ENCODE measurements around the gene ADPRH. TPM values are rescaled to one million over a fixed set of nuclear protein-coding genes. Genes with fewer than 3 reads are reported as not detected.
"Not testable (repeated sequence)": the region's sequence is repeated elsewhere in the genome, so short reads cannot be mapped to it uniquely, and the experiment has no call there.

ADPRH gene
- 16.1 TPM for total RNA-seq
- long read RNA-seq, transcript ADPRH-205 (4 exons, 1,501 nt), result major isoform, 24 of 46 reads
- long read RNA-seq, transcript ADPRH-201 (5 exons, 3,439 nt), result minor isoform, 12 of 46 reads
- long read RNA-seq, partial matches to known transcripts, result 3 of 46 reads
- long read RNA-seq, other reads (novel, unspliced or antisense), result 6 of 46 reads

GRCh38 chr3:119579366-119580066 is at the start of gene ADPRH:
TSS of gene ADPRH (plus strand) at chr3:119579492. CDS start at chr3:119582170, 2,678 bp downstream.
- DNase-seq (ENCODE audit: low spot score), result peak; percentile 95

DNA sequence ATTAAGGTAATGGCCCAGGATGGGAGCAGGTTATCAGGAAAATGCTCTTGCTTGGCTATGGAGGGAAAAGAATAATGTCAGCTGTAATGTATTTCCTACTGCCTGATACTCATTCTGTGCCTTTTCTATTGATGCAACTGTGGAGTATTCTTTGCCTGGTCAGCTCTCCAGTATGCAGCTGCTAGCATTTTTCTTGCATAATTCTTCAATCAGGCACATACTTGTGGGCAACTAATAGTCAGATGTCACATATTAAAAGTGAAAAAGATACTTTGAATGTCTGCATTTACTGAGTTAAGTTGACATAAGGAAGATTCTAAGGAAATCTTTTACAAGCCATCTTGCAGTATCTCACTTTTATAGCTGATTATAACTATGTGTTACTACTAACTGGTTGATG is 49.4 kb upstream of the ADPRH start:
- no peak for DNase-seq (ENCODE audit: low spot score)

DNA sequence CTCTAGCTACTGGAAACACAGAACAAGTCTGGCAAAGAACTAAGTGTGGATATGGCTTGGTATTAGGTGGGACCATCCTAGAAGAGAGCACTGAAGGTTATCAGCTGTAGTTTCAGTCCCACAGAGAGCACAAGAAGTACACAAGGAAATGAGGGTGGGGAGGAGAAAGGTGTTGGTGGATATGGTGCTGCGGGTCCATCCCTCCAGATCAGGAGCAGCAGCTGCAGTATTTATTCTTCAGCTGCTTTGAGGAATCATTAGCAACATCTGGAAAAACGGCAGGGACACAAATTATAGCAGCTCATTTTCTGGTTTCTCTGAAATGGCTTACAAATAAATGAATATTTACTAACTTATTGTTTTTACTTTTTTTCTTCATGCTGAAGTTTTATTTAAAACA is 48.8 kb upstream of the ADPRH start:
- DNase-seq (ENCODE audit: low spot score), result no peak

DNA sequence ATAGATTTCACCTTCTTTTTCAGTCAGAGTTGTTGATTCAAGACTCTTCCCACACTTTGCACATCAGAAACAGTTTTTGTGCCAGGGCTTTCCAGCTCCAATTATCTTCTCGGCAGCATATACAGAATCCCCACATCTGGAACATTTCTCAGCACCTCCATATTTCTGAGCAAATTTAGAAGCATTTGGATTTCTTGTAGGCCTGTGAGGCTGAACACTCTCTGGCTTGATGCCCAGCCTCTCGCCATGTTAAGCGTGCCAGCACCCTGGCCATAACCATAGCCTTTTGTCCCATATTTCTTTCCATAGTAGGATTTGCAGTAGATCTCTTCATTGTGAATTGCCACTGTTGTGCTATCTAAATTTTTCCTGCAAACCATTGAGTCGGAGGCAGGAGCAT is 48.1 kb upstream of the ADPRH start:
- DNase-seq (ENCODE audit: low spot score), result no peak

DNA sequence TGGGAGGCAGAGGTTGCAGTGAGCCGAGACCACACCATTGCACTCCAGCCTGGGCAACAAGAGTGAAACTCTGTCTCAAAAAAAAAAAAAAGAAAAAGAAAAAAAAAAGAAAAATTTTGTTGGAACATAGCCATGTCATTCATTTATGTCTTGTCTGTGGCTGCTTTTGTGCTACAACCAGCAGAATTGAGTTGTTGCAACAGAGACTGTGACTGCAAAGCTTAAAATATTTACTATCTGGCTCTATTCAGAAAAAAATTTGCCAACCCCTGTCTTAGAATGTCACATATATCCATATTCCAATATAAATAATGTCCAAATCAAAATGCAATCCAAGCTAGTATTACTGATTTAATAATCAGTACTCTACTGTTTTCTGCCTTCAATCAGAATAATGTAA is 45.0 kb upstream of the ADPRH start:
- DNase-seq (ENCODE audit: low spot score), result no peak

DNA sequence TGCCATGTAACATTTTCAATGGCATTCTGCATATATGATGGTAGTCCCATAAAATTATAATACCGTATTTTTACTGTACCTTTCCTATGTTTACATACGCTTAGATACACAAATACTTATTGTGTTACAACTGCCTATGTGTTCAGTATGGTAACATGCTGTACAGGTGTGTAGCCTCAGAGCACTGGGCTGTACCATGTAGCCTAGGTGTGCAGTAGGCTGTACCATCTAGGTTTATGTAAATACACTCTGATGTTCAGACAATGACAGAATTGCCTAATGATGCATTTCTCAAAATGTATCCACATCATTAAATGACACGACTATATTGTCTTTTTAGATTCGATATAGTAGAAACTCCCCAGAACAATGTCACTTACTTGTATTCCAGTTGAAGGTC is 42.5 kb upstream of the ADPRH start:
- no peak for DNase-seq (ENCODE audit: low spot score)

DNA sequence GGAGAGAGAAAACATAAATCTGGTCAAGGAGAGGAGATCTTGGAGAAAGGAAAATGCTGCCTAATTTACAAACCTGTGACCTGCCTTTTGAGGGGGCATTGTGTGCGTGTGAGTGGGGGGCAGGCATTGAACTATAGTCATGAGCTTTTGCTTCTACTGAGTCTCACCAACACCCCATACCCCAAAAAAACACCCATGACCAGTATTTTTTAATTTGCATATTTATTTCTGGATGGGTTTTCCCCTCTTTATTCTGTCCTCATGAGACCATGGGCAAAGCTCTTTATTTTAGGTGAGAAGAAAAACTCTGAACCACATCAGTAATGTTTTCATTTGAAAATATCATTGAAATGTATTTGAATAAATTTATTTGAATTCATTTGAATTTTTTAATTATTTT is 40.5 kb upstream of the ADPRH start:
- no peak for DNase-seq (ENCODE audit: low spot score)

DNA sequence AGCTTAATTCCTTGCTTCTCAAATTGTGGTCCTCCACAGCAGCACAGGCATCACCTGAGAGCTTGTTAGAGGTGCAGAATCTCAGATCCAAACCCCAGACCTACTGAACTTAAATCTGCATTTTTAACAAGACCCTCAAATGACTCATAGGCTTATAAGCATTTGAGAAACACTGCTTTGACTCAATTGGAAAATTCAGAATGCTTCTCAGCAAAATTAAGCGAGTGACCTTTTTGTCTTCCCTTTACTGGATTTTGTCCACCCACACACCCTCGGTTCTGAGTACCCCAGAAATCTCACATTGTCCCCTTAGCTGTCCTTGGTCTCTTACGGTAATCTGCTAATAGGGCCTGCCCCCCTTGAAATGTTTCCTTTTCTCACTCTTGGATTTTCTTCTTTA is 37.7 kb upstream of the ADPRH start:
- DNase-seq (ENCODE audit: low spot score), result no peak

DNA sequence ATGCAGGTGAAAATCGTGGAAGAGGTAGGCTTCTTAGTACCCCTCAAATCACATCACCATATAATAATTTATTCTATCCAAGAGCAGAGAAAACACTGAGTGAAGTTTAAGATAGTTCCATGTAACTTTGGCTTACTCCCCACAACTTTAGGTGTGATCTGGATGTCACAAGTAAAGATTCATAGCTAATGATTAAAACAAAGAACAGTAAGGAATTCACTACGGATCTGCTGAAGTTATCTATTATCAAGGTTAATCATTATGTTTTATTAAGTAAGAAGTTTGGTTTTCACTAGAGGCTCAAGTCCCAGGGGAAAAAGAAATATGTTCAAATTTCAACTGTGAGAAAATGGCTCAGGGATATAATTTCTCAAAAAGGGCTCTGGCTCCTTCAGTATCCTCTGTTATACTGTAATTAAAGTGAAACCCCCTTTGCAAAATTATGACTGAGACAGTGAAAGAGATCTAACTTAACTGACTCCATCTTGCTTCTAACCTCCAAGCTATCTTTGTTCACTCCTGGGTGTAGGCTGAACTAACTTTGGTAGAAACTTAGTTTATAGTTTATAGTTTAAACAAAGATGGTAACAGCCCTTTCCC is 37.0 kb upstream of the ADPRH start:
- DNase-seq (ENCODE audit: low spot score), result no peak

DNA sequence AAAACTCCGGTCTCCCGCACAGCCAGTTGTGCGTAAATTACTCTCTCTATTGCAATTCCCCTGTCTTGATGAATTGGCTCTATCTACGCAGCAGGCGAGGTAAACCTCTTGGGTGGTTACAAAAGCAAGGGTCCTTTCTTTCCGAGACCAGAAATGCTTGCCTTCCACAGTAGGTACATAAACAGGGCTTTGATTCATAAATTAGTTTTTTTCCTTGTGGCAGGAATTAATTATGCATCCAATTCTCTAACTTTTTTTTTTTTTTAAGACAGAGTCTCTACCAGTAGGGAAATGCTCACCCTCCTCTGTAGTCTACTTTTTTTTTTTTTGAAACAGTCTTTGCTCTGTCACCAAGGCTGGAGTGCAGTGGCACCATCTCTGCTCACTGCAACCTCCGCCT is 36.1 kb upstream of the ADPRH start:
- DNase-seq (ENCODE audit: low spot score), result no peak

- no peak for DNase-seq (ENCODE audit: low spot score)
Observed at GRCh38 chr3:119547227-119547626, 32.1 kb upstream of the ADPRH start.

DNA sequence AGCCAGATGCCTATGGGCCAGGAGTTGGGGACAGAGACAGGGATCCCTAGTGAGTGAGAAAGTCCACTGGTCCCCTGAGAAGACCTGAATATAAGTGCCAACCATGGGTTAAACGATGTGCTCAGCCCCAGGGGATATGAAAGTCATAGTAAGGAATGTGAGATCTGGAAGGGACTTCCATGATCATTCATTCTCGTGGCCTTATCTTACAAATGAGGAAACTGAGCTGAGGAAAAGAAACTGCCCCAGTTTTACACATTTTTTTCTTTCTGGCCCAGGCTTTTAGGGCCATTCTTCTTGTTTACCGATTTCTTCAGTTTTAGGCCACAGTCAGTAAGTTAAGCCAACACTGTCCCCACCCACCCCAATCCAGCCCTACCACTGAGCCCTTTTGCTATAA is 31.0 kb upstream of the ADPRH start:
- DNase-seq (ENCODE audit: low spot score), result no peak

- no peak for DNase-seq (ENCODE audit: low spot score)
Observed at GRCh38 chr3:119550192-119550910, 28.9 kb upstream of the ADPRH start.

- DNase-seq (ENCODE audit: low spot score), result no peak
Observed at GRCh38 chr3:119551598-119551997, 27.7 kb upstream of the ADPRH start.

DNA sequence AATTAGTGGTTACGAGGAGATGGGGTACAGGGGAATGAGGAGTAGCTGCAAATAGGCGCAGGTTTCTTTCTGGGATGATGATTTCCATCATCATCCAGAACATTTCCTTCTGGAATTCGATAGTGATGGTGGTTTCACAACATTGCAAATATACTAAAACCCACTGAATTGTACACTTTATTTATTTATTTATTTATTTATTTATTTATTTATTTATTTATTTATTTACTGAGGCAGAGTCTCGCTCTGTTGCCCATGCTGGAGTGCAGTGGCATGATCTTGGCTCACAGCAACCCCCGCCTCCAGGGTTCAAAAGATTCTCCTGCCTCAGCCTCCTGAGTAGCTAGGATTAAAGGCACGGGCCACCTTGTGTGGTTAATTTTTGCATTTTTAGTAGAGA is 26.4 kb upstream of the ADPRH start:
- not testable (repeated sequence) for DNase-seq (ENCODE audit: low spot score)

DNA sequence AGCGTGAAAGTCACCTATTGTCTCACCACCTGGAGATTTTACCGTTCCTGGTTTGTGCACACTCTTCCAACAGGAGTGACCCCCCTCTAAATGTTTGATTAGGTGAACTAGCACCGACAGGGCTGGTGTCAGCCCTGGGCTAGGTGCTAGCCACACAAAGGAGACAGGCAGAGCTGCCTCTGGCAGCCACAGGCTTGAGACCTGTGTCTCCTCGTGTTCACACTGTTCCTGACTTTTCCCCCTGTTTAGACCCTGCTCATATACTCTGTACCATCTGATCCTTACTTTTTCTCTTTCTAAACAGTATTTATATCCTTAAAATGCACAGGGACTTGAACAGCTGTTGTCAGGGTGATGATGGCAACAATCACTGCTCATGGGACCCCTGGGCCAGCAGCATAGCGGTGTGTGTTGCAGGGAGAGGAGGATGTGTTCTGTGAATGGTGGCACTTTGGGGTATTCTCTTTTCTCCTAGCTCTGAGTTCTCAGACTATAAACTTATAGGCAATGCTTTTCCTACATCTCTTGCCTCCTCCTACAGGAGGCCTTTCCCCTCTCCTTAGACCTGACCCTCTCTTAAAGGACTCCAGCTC is 25.4 kb upstream of the ADPRH start:
- DNase-seq (ENCODE audit: low spot score), result no peak

GRCh38 chr3:119555309-119555735 is 24.0 kb upstream of the ADPRH start:
- no peak for DNase-seq (ENCODE audit: low spot score)

GRCh38 chr3:119555929-119556328 is 23.4 kb upstream of the ADPRH start:
- no peak for DNase-seq (ENCODE audit: low spot score)

- no peak for DNase-seq (ENCODE audit: low spot score)
Observed at GRCh38 chr3:119557192-119557876, 22.0 kb upstream of the ADPRH start.

GRCh38 chr3:119557877-119558269 is 21.4 kb upstream of the ADPRH start:
- DNase-seq (ENCODE audit: low spot score), result no peak

- DNase-seq (ENCODE audit: low spot score), result no peak
Observed at GRCh38 chr3:119558626-119559317, 20.5 kb upstream of the ADPRH start.

All from mesenteric fat pad (tissue), 1 donor.